ENCODE measurements around the gene ITPR1. TPM values are rescaled to one million over a fixed set of nuclear protein-coding genes. Genes with fewer than 3 reads are reported as not detected.
A peak's percentile ranks its signal among the peaks of the same experiment; 100 is the strongest.

ITPR1 gene
- total and polyA plus RNA-seq, 11 donors = 8.9 to 55.8 (median 19.9) TPM

GRCh38 chr3:4836516-4836915, 343.4 kb downstream of the ITPR1 start:
- ATAC-seq (no peak), DNase-seq (no peak)
- no peak overlapping the region for H3K27ac ChIP-seq
- intact Hi-C loops (cut with DNase I) = no loop called here
- no peak overlapping the region for H3K4me3 ChIP-seq
- 95 to 99% (median 97%) methylated on average over 2 of the region's 2 CpGs for WGBS, 4 donors
- H3K9me3 ChIP-seq = no peaks in the 10 kb centered on the region
- peaks cover 0 to 36% (median 23%) of the 10 kb centered on the region in 9 donors for H3K36me3 ChIP-seq
- no peaks in the 10 kb centered on the region for H3K27me3 ChIP-seq
- TF ChIP-seq CTCF (IDR thresholded peaks at IDR 0.05) (no peak), POLR2A (IDR thresholded peaks at IDR 0.05) (no peak)
- H3K4me1 ChIP-seq = peaks cover 0 to 37% (median 5%) of the 10 kb centered on the region in 12 donors

GRCh38 chr3:4837374-4837930, 344.3 kb downstream of the ITPR1 start:
- TF ChIP-seq CTCF (IDR thresholded peaks at IDR 0.05) (no peak), POLR2A (IDR thresholded peaks at IDR 0.05) (no peak)
- Histone ChIP-seq H3K9me3 (no peaks in the 10 kb centered on the region), H3K4me1 (peaks cover 0 to 29% (median 0%) of the 10 kb centered on the region in 12 donors), H3K27me3 (no peaks in the 10 kb centered on the region), H3K36me3 (peaks cover 0 to 36% (median 23%) of the 10 kb centered on the region in 9 donors), H3K4me3 (no peak overlapping the region), H3K27ac (no peak overlapping the region)
- WGBS, 4 donors = 84 to 88% (median 85%) methylated on average over 5 of the region's 5 CpGs
- DNase-seq = no peak
- ATAC-seq = no peak
- intact Hi-C loops (cut with DNase I) = no loop called here

- Histone ChIP-seq H3K4me3 (no peak overlapping the region), H3K27ac (no peak overlapping the region), H3K4me1 (peaks cover 0 to 22% (median 0%) of the 10 kb centered on the region in 12 donors), H3K36me3 (peaks cover 0 to 36% (median 23%) of the 10 kb centered on the region in 9 donors), H3K9me3 (no peaks in the 10 kb centered on the region), H3K27me3 (no peaks in the 10 kb centered on the region)
- no peak for TF ChIP-seq POLR2A (IDR thresholded peaks at IDR 0.05)
- intact Hi-C loops (cut with DNase I) = no loop called here
- WGBS, 4 donors = 93 to 95% (median 95%) methylated on average over 4 of the region's 4 CpGs
- ATAC-seq (no peak), DNase-seq (no peak)
These were observed 345.5 kb downstream of the ITPR1 start for GRCh38 chr3:4838621-4839022.

- Histone ChIP-seq H3K4me1 (peaks cover 0 to 16% (median 0%) of the 10 kb centered on the region in 12 donors), H3K4me3 (no peak overlapping the region), H3K36me3 (peaks cover 0 to 36% (median 22%) of the 10 kb centered on the region in 9 donors), H3K27ac (no peak overlapping the region), H3K9me3 (no peaks in the 10 kb centered on the region), H3K27me3 (no peaks in the 10 kb centered on the region)
- 94 to 99% (median 97%) methylated on average over 3 of the region's 3 CpGs for WGBS, 4 donors
- no peak for TF ChIP-seq POLR2A (IDR thresholded peaks at IDR 0.05)
- TF ChIP-seq CTCF (IDR thresholded peaks at IDR 0.05) = no peak
- DNase-seq (no peak), ATAC-seq (no peak)
- intact Hi-C loops (cut with DNase I) = no loop called here
These were observed 346.1 kb downstream of the ITPR1 start for GRCh38 chr3:4839278-4839677.

GRCh38 chr3:4841225-4841624, 348.1 kb downstream of the ITPR1 start:
- ATAC-seq (no peak), DNase-seq (no peak)
- Histone ChIP-seq H3K9me3 (no peaks in the 10 kb centered on the region), H3K27me3 (no peaks in the 10 kb centered on the region), H3K36me3 (peaks cover 0 to 33% (median 19%) of the 10 kb centered on the region in 9 donors), H3K27ac (peak overlapping the region in 1 of 12 donors; percentile 34), H3K4me3 (no peak overlapping the region), H3K4me1 (peaks cover 0 to 12% (median 0%) of the 10 kb centered on the region in 12 donors)
- TF ChIP-seq CTCF (IDR thresholded peaks at IDR 0.05) (no peak), POLR2A (IDR thresholded peaks at IDR 0.05) (no peak)
- WGBS, 4 donors = 76 to 88% (median 82%) methylated on average over 3 of the region's 3 CpGs
- intact Hi-C loops (cut with DNase I) = no loop called here

Data from heart left ventricle (tissue), 16 donors.